GM18517 (cell line): ENCODE results near the gene WT1.

Source experiments
- ATAC-seq: cut with Tn5 transposase; IDR thresholded peaks from one replicate; pipeline ENCODE4 v1.9.1; 2021; ENCODE audit warnings: mild to moderate bottlenecking, moderate library complexity; ENCODE audit not compliant: unreplicated experiment

The WT1 gene

DNA sequence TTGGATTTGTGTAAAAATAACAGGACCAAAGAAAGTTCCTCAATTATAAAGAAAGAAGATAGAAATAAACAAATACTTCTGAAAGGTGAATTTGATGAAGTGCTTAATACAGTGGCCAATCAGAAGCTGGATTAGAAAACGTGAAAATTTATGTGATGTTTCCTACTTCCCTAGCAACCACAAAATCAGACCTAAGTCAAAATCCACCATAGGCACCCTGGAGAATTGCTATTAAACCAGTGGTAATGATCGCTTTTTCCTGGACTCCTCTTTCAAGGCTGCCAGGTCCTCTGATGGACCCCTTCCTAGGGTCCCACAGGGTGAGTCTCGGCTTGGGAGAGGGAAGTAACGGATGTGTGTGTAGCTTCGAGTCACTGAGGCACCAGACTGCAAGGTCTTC lies 9.6 kb downstream of the WT1 start:
- ATAC-seq: no peak

DNA sequence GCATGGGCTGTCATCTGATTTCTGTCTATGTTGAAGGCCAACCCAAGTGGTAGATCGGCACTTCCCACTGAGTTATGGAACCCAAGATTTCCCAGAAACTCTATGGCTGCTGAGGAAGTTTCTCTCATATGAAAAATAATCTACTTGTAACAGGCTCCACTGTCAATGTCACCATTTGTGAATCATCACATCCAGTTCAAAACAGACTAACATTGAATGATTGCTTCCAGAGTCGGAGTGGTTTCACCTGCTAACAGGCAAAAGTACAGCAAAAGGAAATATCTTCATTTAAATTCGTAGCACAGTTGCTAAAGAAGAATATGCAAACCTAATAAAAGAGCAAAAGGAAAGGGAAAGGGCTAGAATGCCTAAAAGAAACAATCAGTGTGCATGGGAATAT lies 12.8 kb downstream of the WT1 start:
- ATAC-seq: no peak

DNA sequence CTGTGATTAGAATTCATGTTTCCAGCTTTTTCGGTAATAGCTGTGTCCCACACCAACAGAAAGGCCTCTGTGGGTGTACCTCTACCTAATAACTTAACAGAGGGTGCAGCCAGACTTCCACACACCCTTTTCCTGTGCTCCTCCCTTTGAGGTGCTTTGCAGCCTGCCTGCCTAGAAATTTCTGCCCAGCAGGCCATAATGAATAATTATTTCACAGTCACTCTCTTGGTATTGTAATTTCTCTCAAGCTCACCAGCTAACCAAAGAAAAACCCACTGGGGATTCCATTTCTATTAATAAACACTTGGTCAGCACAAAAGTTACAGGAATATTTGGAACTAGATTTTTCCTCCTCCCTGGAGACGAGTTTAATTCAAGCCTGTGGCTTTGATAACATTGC lies 13.3 kb downstream of the WT1 start:
- ATAC-seq: no peak

DNA sequence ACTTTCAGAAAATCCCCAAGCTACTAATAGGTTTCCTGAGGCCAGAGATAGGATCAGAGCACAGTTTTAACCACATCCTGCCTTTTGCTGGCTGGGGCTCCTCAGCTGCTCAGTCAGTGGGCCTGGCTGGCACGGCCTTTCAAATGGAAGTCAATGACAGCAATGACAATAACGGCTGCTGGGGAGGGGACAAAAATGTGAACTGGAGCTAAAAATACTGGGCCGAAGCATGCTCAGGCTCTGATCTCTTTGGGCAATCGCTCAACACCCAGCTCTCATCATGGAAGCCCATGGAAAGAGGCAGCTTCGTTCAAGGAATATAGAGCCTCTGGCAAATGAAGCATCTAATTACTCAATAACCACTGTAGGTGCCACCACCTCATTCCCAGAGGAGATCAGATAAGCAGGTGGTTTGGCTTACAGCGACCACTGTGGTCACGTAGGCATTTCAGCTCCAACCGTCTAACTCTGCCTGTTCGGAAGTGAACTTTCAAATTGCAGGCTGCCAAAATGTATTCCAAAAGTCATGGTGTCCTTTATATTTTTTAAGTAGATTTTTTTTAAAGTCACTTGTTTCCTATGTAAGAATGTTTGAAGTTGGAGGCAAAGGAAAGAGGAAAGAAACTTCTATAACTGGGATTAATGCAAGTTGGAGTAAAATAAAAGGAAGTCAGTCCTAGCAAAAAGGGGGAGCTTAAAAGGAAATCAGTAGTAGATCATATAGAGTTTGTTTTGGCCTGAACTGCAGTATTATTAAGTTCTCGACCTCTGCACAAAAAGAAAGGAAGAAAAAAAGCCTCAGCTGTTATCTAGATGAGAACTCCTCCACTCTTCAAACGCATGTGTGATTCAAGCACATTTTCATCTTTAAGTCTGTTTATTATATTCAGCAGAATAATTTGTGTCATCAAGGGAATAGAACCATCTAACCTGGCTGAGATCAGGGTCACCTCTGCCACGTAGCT lies 14.1 kb downstream of the WT1 start:
- ATAC-seq: peak; percentile 88

DNA sequence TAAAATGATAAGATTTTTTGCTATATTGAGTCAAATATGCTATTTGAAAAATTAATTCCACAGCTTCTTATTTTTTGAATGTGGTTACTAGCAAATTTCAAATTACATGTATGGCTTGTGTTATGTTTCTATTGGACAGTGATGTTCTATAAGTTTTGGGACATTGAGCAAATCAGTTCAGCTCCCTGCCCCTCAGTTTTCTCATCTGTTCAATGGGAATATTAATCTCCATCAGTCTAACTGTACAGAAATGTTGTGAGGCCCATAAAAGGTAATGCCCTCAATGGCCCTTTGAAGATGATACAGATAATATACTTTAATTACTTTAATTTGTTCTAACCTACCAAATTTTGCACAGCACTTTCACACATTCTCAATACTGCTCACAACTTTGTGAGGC lies 15.2 kb downstream of the WT1 start:
- ATAC-seq: no peak

DNA sequence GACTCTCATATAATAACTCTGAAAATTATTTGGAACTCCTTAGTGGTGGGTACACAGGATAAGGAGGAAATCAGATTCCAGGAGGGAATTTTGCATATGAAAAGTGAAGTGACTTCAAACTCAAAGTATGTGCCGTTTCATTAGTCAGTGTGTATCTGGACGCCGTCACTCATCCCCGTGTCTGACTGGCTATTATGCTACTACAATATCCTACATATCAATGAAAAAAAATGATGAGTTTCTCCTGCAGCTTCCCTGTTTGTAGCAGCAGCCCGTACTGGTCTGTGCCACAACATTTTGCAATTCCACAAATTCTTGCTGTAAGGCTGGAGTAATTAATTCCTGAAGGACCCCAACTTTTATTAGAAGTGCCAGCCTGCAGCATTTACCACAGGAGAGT lies 16.5 kb downstream of the WT1 start:
- no peak for ATAC-seq

DNA sequence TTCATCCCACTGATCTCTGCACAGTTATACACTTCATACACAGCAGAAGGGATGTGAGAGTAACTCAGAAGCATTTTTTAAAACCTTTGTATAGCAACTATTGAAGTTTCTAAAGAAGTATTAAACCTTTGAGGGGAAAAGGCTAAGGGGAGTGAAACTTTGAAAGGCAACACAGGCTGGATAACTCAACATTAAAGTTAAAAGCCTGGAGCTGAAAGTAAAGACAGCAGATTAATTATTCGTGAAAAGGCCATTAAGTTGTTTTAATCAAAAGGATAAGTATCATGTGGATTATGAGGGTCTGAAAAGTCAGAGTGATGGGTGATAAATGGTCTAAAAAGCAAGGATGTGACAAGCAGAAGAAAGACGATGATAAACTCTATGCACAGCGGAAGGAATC lies 17.5 kb downstream of the WT1 start:
- ATAC-seq: no peak

DNA sequence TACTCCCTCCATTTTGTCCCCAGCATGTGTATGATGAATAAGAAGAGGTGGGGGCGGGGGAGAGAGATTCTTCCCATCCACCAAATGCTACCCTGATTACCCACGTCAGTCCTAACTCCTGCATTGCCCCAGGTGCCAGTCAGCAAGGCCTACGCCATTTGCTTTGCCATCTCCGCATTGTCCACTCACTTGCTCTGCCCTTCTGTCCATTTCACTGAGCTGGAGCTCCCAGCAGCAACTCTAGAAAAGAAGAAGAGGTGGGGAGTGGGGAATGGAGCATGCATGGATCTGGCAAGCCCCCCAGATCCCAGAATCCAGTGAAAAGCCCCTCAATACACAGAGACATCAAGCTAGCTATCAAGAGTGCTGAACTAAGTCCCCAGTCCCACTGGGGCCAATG lies 19.0 kb downstream of the WT1 start:
- ATAC-seq: no peak

DNA sequence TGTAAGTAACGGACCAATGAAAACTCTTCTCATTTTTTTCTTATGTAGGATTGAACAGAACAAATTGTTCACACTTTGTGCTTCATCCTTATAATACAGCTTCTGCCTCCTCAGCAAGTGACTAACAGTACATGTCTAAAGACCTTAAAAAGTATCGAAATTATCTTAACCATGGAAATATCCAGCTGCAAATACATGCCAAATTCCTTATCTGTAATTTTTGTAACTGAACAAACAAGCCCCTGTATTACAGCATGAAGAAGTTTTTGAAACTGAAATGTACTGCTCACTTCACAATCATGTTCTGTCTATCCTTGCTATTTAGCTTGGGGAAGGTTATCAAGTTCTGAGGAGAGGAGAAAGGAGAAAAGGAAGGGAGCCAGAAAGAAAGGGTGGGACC lies 20.4 kb downstream of the WT1 start:
- ATAC-seq: no peak

DNA sequence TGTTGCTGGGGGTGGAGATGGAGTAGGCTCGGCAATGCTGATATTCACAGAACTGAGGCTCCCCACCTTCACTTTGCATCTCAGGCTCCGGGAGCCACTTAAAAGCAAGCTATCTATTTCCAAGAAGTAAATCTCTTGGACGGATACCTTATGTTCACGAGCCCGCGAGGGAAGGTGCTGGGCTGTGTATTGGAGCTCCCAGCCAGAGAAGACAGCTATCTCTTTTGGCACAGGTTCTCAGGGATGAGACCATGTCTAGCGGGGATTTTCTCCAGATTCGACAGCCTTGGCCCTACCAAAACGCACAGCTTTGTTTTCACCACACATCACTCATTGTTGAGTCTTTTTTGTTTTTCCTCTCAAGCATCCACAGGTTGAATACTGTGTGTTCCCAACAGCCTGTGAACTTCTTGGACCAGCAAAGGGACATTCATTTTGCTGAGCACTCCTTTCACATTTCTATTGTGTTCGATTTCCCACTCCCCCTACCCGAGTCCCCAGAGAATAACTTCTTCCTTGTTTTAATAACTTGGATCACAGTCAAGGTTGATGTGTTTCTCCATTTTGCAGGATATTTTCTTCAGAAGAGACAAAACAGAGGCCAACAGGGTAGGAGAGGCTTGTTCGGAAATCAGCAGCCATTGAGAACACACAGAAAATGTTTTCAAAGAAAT lies 23.3 kb downstream of the WT1 start:
- no peak for ATAC-seq

DNA sequence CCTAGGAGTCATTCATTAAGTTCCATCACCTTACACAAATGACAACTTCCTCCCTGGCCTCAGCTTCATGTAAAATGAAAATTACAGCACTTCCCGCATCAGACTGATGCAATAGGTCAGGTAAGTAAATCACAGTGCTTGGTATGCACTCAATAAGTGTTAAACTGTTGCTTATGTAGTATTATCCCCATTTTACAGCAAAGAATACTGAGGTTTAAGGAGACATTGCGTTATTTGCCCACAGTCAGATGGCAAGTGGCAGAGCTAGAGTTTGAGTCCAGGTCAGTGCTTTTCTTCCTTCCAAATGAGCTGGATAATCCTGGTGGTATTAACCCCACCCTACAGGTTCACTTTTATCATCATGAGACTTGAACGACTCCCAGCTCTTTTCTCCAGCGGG lies 29.7 kb downstream of the WT1 start:
- ATAC-seq: no peak

DNA sequence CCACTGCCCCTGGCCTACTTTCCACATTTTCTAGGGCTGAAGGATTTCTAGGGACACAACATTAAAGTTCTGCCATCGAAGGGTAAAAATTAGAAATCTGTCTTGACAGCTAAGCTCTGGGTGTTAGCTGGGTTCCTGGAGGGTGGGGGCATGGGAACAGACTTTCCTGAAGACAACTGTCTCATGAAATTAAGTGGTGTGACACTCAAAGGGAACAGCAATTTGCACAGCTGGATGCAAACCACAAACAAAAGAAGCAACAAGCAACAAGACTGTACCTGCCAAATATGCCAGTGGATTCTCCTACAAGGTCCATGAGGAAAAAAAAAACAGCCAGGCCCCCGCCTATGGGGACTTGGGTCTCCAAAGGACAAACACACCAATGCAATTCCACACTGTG lies 32.5 kb downstream of the WT1 start:
- ATAC-seq: no peak

DNA sequence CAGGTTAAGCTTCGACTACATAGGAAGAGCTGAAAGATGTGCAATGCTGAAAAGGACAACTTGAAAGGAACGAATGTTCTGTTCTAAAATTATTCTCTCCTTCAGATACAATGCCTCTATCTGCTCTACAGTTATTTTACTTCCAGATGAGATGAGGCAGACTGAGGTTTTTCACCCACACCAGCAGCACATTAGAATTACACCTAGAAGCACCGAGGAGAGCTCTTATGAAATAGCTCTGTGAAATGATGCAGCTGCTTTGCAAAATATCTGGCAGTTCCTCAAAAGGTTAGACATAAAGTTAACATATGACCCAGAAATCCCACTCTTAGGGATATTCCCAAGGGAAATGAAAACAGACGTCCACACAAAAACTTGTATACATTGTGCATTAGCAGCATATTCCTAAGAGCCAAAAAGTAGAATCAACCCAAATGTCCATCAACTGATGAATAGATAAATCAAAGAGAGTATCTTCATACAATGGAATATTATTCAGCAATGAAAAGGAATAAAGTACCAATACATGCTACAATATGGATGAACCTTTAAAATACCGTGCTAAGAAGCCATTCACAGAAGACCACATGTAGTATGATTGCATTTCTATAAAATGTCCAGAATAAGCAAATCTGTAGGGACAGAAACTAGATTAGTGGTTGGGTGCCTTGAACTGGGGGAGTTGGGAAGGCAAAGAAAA lies 34.5 kb downstream of the WT1 start:
- no peak for ATAC-seq

DNA sequence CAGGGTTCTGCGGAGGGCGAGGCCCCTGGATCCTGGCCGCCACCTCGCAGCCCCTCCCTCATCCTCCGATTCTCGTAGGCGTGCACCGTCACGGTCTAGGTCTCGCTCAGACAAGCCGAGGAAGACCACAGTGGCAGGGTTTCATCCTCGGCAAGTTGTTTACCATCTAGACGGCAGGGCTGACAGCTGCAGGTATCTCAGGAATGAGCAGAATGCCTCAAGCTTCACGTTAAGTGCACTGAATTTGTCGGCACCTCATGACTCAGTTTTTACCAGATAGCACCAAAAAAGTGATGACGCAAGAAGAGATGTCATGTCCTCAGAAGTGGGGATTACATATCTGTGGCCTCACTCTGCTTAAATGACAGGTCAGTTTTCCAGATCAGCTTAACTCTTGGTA lies 35.1 kb downstream of the WT1 start:
- no peak for ATAC-seq

DNA sequence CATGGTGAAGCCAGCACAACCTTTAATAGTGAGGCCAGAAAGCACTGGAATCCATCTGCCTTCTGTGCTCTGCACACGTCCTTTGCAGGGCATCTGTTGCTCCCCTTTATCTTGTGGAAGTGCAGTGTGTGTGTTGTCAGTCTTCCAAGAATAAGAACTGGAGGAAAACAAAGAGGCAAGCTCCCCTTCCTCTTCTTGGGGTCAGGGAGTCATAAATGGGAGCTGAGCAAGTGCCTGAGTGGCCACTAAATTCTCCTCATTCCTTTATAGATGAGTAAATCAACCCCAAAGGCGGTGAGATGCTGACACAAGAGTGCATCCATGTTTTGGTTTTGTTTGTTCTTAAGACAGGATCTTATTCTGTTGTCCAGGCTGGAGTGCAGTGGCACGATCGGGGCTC lies 38.3 kb downstream of the WT1 start:
- no peak for ATAC-seq

DNA sequence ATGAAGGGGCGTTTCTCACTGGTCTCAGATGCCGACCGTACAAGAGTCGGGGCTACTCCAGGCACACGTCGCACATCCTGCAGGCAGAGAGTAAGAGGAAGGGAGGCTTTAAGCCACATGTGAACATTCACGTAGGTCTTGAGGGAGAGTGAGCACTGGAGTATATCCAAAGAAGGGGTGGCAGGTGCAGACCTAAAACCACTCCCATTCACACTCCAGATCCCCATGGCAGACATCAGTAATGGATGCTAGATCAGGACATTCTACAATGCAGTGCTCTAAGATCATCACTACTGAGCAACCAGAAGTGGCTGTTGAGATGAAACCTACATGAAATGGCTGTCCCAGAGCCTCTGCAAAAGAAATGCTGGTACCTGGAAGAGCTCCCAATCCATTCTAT lies 39.0 kb downstream of the WT1 start:
- no peak for ATAC-seq

DNA sequence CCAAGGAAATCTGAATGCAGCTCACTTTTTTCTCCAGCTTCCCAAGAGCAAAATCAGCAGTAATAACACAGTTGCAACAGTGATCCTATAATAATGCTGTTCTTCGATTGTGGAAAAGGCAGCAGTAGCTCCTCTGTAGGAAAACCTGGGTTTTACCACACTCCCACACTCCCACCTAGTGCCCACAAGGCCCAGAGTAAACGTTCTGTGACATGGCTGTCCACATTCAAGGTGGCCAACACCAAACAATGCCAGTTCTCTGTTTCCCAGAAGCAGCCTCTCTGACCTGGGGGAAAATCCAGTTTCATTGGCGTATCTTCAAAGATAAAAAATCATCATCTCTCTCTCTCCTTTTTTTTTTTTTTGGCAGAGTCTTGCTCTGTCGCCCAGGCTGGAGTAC lies 40.2 kb downstream of the WT1 start:
- ATAC-seq: no peak

DNA sequence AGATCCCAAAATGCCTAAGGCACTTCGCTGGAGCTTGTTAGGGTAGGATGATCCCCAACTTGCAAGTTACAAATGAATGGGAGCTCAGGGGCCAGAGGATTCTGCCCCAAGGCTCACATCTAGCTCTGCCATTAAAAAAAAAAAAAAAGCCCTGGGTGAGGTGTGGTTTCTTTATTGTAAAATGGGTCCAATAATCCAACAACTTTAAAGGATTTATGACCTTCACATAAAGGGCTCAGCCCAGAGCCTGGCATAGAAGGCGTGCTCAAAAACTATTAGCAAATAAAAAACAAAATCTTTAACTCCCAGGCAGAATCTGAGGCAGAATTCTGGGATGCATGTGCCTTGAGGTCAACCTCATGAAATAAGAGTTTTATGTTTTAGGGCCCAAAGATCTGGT lies 42.5 kb downstream of the WT1 start:
- ATAC-seq: no peak

DNA sequence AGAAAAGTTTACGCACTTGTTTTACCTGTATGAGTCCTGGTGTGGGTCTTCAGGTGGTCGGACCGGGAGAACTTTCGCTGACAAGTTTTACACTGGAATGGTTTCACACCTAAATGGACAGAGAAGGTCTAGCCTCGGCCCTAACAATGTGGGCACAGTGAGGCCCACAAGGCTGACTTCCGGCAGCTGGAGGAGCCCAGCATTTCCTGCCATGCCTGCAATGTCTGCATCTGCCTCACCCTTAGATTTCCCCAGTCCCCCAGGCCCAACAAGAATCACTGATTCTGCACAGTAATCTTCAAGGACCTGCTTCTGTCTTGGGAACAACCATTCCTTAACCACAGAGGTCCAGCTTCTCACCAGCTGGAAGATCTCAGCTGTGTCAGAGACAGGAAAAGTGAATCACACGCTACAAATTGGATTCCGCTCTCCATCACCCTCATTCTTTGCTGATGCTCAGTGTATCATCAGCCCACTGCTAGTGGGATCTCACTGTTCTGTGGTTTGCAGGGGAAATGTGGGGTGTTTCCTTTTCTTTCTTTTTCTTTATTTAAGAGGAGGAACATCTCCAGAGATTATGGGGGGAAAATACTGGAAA lies 43.3 kb downstream of the WT1 start:
- no peak for ATAC-seq

DNA sequence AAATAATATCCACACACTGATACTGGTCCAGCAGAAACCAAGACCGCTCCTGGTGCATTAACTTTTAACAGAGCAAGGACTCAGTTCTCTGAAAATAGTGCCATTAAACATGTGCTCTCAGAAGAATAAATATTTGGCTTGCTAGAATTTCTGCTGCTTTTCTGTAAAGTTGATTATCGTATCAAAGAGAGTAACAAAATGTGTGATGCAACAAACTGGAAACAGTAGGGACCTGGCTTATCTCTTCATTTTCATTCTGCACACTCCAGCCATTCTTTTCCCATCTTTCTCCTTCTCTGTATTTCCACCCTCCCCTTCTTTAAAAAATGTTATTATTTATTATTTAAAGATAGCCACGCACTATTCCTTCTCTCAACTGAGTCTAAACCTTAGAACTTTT lies 43.9 kb downstream of the WT1 start:
- no peak for ATAC-seq

DNA sequence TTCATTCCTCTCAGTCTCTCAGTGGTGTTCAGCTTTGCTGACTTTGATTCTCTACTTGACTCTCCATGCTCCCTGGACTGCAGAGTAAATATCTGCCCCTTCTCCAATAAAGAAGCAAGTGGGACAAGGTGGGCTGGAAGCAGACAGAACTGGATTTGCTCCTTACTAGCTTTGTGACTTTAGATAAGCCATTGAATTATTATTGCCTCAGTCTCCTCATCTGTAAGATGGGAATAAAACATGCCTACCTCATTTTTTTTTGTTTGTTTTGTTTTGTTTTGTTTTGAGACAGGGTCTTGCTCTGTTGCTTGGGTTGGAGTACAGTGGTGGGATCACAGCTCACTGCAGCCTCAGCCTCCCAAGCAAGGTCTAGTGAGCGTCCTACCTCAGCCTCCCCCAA lies 44.6 kb downstream of the WT1 start:
- no peak for ATAC-seq
